ENCODE data around the gene PDE2A. TPM values are rescaled to one million over a fixed set of nuclear protein-coding genes. Genes with fewer than 3 reads are reported as not detected.

Gene PDE2A
- total RNA-seq, 4 donors from 2014 or later = 26.1 to 34.1 (median 30.6) TPM

DNA sequence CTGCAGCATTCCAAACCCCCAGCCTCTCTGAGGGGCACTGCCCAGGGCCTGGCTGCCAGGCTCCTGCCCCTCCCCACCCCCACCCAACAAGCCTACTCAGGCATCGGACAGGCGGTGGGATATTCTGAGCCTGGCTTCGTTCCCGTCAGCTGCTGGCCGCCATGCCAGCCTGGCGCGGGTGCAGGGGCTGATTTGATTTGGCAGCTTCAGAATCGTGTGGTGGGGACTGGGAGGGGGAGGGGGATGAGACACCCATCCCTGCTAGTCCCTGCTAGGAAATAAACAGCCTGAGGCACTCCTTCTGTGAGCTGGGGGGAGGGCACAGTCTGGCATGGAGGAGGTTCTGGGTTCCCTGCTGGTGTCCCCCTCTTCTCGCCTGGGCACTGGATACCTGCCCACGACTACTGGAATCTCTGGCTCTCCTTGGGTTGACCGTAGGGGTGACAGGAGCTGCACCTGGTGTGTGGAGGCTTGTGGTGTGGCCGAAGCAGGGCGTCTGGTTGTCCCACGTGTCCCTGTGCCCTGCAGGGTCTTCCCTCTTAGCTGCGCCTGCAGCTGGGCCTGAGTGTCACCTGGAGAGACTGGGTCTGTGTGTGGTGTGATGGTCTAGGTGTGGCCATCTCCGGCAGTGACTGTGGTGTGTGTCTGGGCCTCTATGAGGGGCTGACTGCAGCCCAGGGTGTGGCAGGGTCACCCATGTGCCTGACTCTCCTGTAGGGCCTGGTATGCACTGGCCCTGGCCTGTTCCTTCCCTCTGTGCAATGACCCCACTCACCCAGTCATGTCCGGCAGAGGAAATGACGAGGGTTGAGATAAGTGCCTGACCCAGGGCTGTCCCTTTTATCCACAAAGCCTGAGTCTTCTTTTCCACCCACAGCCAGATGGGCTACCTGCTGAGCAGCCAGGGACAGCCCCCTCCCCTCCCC lies 42.2 kb downstream of the PDE2A start:
- TF ChIP-seq, protein P1, sequence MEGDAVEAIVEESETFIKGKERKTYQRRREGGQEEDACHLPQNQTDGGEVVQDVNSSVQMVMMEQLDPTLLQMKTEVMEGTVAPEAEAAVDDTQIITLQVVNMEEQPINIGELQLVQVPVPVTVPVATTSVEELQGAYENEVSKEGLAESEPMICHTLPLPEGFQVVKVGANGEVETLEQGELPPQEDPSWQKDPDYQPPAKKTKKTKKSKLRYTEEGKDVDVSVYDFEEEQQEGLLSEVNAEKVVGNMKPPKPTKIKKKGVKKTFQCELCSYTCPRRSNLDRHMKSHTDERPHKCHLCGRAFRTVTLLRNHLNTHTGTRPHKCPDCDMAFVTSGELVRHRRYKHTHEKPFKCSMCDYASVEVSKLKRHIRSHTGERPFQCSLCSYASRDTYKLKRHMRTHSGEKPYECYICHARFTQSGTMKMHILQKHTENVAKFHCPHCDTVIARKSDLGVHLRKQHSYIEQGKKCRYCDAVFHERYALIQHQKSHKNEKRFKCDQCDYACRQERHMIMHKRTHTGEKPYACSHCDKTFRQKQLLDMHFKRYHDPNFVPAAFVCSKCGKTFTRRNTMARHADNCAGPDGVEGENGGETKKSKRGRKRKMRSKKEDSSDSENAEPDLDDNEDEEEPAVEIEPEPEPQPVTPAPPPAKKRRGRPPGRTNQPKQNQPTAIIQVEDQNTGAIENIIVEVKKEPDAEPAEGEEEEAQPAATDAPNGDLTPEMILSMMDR (IDR thresholded peaks at IDR 0.05) = no peak
- no peak for TF ChIP-seq POLR2A (IDR thresholded peaks at IDR 0.05)
- intact Hi-C loops (cut with DNase I; ENCODE audit: low total_unique reads) = no loop called here
- no peak overlapping the region for H3K4me3 ChIP-seq (ENCODE audit: low read depth, poor library complexity, severe bottlenecking)
- peak in 1 of 2 donors; percentile 34 for DNase-seq (ENCODE audit: low spot score in 2 of 2)
- WGBS, 2 donors = 72% methylated on average over 16 to 18 of the region's 18 CpGs

DNA sequence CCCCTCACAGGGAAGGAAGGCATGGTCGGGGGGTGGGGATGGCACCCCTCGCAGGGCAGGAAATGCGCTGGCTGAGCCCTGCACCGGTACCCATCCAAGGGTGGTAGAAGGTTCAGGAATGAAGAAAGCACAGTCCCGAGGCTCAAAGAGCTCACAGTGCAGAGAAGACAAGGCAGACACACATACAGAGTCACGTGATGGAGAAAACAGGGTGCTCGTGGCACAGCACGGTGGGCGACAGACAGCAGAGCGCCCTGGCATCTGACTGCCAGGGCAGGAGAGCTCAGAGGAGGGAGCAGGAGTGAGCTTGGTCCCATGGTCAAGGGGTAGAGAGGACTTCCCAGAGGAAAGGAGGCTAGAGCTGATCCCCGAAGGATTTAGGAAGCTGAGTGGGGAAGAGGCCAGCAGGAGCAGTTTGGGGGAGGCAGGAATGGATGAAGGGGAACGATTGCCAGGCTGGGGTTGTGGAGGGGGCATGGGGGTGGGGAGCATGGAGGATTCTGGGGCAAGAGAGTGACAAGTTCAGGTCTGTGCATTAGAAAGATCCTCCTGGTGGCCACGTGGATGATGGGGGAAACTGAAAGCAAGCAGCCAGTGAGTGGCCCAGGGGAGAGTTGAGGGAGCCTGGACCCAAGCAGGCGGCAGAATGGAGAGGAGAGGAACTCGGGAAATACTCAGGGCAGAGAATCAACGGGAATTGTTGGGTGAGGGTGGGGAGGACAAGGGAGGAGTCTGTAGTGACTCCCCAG lies 43.9 kb downstream of the PDE2A start:
- TF ChIP-seq, protein P1 (IDR thresholded peaks at IDR 0.05) = no peak
- TF ChIP-seq POLR2A (IDR thresholded peaks at IDR 0.05) = no peak
- intact Hi-C loops (cut with DNase I; ENCODE audit: low total_unique reads) = no loop called here
- DNase-seq (ENCODE audit: low spot score in 2 of 2) = no peak
- 68 to 78% methylated on average over 14 to 16 of the region's 16 CpGs for WGBS, 2 donors
- H3K4me3 ChIP-seq (ENCODE audit: low read depth, poor library complexity, severe bottlenecking) = no peak overlapping the region

DNA sequence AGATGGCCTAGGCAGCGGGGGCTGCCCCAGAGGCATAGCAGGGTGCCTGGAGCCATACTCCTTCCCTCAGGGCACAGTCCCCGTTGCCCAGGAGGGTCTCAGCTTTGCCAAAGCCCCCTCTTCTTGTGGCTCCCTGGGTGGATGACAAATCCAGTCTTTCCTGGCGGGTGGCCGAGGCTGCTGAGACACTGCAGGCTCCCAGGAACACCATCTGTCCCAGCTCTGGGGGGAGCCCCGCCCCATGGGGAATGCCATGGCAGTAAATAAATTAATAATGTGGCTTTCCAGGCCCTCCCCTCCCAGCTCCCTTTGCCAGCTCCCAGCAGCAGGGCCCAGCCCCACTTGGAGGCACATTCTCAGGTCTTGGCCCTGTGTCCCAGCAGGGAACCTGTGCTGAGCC lies 45.0 kb downstream of the PDE2A start:
- no peak for DNase-seq (ENCODE audit: low spot score in 2 of 2)

DNA sequence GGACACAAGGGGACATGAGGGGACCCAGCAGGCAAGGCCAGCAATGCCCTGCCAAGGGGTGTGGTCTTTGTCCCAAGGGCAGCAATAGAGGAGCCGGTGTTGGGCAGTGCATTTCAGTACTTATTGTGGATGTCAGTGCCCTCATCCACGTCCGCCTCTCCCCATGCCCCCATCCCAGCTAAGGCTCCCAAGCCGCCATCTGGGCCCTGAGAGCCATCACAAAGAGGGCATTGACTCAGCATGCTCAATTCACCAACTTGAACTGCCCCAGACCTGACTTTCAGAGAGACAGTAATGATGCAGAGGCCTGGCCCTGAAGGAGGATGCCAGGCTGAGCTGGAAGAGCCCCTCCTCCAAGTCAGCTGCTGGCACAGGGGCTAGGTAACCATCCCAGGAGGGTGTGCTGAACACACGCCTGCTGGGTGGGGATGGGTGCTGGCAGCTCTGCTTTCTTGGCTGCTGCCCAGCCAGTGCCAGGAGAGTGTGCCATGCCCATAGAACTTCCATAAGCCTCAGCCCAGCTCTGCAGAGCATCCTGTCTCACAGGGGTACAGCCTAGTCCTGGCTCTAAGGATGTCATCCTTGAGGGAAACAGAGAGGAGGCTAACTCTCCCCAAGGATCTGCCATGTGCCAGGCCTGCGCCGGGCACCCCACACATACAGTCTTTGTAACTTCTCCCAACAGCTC lies 46.5 kb downstream of the PDE2A start:
- WGBS, 2 donors = 71 to 78% methylated on average over 6 to 7 of the region's 7 CpGs
- intact Hi-C loops (cut with DNase I; ENCODE audit: low total_unique reads) = no loop called here
- DNase-seq (ENCODE audit: low spot score in 2 of 2) = no peak
- no peak for TF ChIP-seq POLR2A (IDR thresholded peaks at IDR 0.05)
- TF ChIP-seq, protein P1 (IDR thresholded peaks at IDR 0.05) = no peak
- H3K4me3 ChIP-seq (ENCODE audit: low read depth, poor library complexity, severe bottlenecking) = no peak overlapping the region

More for the DNA sequence above, 45.0 kb downstream of the PDE2A start:
- no peak for TF ChIP-seq POLR2A (IDR thresholded peaks at IDR 0.05)
- TF ChIP-seq, protein P1 (IDR thresholded peaks at IDR 0.05) = no peak
- no peak overlapping the region for H3K4me3 ChIP-seq (ENCODE audit: low read depth, poor library complexity, severe bottlenecking)
- WGBS, 2 donors = 28 to 60% methylated on average over 5 of the region's 5 CpGs
- intact Hi-C loops (cut with DNase I; ENCODE audit: low total_unique reads) = no loop called here

DNA sequence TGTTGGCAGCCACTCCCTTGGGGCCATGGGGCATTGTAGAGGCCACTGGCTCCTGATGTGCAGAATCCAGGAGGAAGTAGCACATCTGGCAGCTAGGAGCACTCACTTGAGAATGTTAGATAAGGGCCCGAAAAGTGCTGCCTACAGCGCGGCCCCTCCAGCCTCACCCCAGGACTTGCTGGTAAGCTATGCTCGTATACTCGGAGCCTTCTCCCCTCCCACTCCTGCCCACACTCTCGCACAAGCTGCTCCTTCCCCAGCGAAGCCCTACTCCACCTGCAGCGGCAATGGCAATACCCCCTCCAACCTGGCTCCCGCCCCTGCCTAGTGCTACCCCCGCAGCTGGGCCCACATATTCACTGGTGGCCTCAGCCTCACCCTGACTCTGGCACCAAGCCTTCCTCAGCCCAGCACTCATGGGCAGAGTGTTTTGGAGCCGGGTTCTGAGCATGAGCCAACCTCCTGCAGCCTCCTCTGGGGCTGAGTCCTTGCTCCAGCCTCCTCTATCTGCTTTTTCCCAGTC lies 47.7 kb downstream of the PDE2A start:
- intact Hi-C loops (cut with DNase I; ENCODE audit: low total_unique reads) = no loop called here
- no peak for TF ChIP-seq POLR2A (IDR thresholded peaks at IDR 0.05)
- TF ChIP-seq, protein P1 (IDR thresholded peaks at IDR 0.05) = no peak
- no peak for DNase-seq (ENCODE audit: low spot score in 2 of 2)
- WGBS, 2 donors = 82 to 90% methylated on average over 11 of the region's 11 CpGs
- H3K4me3 ChIP-seq (ENCODE audit: low read depth, poor library complexity, severe bottlenecking) = no peak overlapping the region

Data from lower leg skin (tissue), 4 donors.